ENCODE results near the gene PIK3IP1. TPM values are rescaled to one million over a fixed set of nuclear protein-coding genes. Genes with fewer than 3 reads are reported as not detected.

The PIK3IP1 gene
- total RNA-seq, 4 donors from 2014 or later = 7.0 to 53.0 (median 19.2) TPM

DNA sequence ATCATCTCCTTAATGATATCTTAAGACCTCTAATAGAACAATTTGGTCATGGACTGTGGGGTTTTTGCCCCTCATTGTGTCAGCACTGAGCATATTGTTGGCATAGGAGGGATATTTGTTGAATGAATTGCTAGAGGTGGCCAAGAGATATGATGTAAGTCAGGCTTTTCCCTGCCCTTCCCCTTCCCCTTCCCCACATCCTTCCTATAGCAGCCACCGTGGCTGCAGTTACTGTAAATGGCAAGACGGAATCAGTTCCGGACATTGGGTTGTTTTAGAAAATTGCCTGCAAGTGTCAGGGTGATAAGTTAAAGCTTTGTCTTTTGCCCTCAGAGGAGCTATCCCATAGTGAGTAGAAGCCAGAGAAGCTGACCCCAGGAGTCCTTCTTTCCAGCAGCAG, 57.2 kb downstream of the PIK3IP1 start:
- intact Hi-C loops (cut with DNase I) = no loop called here
- 37 to 92% methylated on average over 2 to 3 of the region's 3 CpGs for WGBS, 2 donors
- peak overlapping the region in 1 of 4 donors; percentile 13 for H3K27ac ChIP-seq
- DNase-seq = no peak
- H3K4me3 ChIP-seq = no peak overlapping the region
- H3K4me1 ChIP-seq = peaks cover 10 to 35% (median 21%) of the 10 kb centered on the region in 3 donors
- TF ChIP-seq POLR2A (IDR thresholded peaks at IDR 0.05) = no peak
- TF ChIP-seq, protein P1, sequence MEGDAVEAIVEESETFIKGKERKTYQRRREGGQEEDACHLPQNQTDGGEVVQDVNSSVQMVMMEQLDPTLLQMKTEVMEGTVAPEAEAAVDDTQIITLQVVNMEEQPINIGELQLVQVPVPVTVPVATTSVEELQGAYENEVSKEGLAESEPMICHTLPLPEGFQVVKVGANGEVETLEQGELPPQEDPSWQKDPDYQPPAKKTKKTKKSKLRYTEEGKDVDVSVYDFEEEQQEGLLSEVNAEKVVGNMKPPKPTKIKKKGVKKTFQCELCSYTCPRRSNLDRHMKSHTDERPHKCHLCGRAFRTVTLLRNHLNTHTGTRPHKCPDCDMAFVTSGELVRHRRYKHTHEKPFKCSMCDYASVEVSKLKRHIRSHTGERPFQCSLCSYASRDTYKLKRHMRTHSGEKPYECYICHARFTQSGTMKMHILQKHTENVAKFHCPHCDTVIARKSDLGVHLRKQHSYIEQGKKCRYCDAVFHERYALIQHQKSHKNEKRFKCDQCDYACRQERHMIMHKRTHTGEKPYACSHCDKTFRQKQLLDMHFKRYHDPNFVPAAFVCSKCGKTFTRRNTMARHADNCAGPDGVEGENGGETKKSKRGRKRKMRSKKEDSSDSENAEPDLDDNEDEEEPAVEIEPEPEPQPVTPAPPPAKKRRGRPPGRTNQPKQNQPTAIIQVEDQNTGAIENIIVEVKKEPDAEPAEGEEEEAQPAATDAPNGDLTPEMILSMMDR (IDR thresholded peaks at IDR 0.05) = no peak
- H3K27me3 ChIP-seq = no peaks in the 10 kb centered on the region
- no peaks in the 10 kb centered on the region for H3K36me3 ChIP-seq
- no peaks in the 10 kb centered on the region for H3K9me3 ChIP-seq

DNA sequence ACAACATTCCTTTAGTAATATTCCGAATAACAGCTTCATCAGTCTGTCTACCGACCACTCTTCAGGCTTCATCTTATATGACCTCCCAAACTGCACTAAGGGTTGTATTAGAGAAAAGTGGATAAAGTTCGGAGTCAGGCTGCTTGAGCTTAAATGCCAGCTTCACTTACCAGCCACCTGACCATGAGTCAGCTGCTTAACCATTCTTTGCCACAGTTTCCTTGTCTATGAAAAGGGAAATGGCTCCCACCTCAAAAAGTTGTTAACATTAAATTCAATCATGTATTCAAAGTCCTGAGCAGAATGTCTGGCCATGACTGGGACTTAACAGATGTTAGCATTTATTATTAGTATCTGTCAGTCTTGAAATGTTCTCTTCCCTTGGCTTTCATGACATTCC, 59.3 kb downstream of the PIK3IP1 start:
- TF ChIP-seq, protein P1 (IDR thresholded peaks at IDR 0.05) = no peak
- no peaks in the 10 kb centered on the region for H3K27me3 ChIP-seq
- H3K4me1 ChIP-seq = peaks cover 12 to 51% (median 32%) of the 10 kb centered on the region in 3 donors
- no peaks in the 10 kb centered on the region for H3K9me3 ChIP-seq
- 65 to 72% methylated on average over 3 of the region's 3 CpGs for WGBS, 2 donors
- intact Hi-C loops (cut with DNase I) = no loop called here
- peaks cover 0 to 7% (median 0%) of the 10 kb centered on the region in 3 donors for H3K36me3 ChIP-seq
- H3K4me3 ChIP-seq = no peak overlapping the region
- DNase-seq = no peak
- peak overlapping the region in 3 of 4 donors; percentile 18 to 33 (median 28) for H3K27ac ChIP-seq

Small RNA genes within 50 kb of the gene (small RNA-seq; reads per million reads assigned to genes)
- 0 to 0.41 (median 0) reads per million in 4 donors for gene RNA5SP496

Other genes starting within 250 kb of the PIK3IP1 start
- 100 to 1,000 TPM in 1 of 4 donors, 10 to 100 TPM in 3; 28.2 to 158 (median 45.8) TPM for gene SMTN, start 211.2 kb downstream of the PIK3IP1 start, total RNA-seq
- gene SELENOM, start 184.9 kb downstream of the PIK3IP1 start, total RNA-seq = 100 to 1,000 TPM in 2 of 4 donors, 10 to 100 TPM in 2; 13.3 to 291 (median 67.6) TPM
- 1 to 10 TPM in 2 of 4 donors, under 1 TPM in 2; 0.22 to 2.4 (median 0.84) TPM for gene INPP5J, start 169.5 kb downstream of the PIK3IP1 start, total RNA-seq
- gene PLA2G3, start 152.0 kb downstream of the PIK3IP1 start, total RNA-seq = 10 to 100 TPM in 1 of 4 donors, 1 to 10 TPM in 3; 5.0 to 27.0 (median 7.8) TPM
- gene RNF185, start 132.3 kb downstream of the PIK3IP1 start, total RNA-seq = 10 to 100 TPM; 20.1 to 34.0 (median 27.5) TPM
- gene LIMK2, start 80.2 kb downstream of the PIK3IP1 start, total RNA-seq = 100 to 1,000 TPM in 2 of 4 donors, 10 to 100 TPM in 2; 61.8 to 134 (median 109) TPM
- 10 to 100 TPM in 2 of 4 donors, 1 to 10 TPM in 2; 2.2 to 13.0 (median 7.2) TPM for gene PATZ1, start 53.9 kb upstream of the PIK3IP1 start, total RNA-seq
- 10 to 100 TPM; 26.5 to 67.3 (median 41.2) TPM for gene DRG1, start 107.1 kb upstream of the PIK3IP1 start, total RNA-seq
- gene EIF4ENIF1, start 197.4 kb upstream of the PIK3IP1 start, total RNA-seq = 10 to 100 TPM in 3 of 4 donors, 1 to 10 TPM in 1; 8.3 to 14.3 (median 11.2) TPM
- gene SFI1, start 204.0 kb upstream of the PIK3IP1 start, total RNA-seq = 10 to 100 TPM; 11.0 to 20.0 (median 16.4) TPM